Middle frontal gyrus (tissue), 1 donor: ENCODE data around the gene PGF.

ENCODE experiments used
- DNase-seq: peaks from one replicate; pipeline ENCODE4 v3.0.0-alpha.2; 2015; ENCODE audit warnings: low spot score; ENCODE audit errors: extremely low spot score

PGF gene

GRCh38 chr14:74956280-74957072, 1.1 kb upstream of the PGF start:
- DNase-seq, result no peak

DNA sequence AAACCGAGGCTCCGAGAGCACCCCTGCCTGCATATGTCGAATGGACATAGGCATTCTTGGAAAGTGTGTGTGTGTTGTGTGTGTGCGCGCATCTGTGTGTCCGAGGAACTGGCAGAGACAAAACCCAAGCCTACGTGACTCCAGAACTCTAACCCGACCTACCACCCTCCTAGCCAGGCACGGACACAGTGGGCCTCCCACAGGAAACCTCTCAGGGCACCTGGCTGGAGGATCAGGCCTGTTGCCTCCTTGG, 556 bp upstream of the PGF start:
- DNase-seq, result no peak

DNA sequence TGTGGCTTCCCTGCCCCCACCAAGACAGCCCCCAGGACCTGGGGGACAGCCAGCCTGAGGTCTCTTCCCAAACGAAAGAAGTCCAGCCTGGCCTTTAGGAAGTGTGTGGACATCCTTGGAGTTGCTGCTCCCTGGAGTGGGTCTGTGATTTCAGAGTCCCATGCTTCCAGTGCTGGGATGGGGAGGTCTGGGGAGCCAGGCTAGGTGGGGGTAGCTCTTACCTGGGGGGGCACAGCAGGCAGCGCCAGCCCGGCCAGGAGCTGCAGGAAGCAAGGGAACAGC, 509 bp downstream of the PGF start:
- DNase-seq, result no peak

GRCh38 chr14:74954232-74954946, 1.0 kb downstream of the PGF start:
- DNase-seq, result no peak

DNA sequence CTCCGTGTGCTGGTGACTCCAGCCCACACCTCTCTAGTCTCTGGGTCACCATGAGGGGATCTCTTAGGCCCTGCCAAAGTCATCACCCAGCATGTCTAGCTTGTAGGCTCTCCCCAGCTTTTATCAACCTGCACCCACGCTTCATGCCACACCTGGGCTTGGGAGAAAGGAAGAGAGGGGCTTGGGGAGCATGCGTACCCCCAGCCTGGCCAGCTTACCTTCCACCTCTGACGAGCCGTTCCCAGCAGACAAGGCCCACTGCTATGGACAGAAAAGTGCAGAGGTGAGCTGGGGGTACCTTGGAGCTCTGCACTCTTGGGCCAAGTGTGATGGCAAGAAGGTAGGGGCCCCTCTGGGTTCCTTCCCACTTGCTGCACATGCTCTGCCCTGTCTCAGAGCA, 1.7 kb downstream of the PGF start:
- DNase-seq, result no peak

DNA sequence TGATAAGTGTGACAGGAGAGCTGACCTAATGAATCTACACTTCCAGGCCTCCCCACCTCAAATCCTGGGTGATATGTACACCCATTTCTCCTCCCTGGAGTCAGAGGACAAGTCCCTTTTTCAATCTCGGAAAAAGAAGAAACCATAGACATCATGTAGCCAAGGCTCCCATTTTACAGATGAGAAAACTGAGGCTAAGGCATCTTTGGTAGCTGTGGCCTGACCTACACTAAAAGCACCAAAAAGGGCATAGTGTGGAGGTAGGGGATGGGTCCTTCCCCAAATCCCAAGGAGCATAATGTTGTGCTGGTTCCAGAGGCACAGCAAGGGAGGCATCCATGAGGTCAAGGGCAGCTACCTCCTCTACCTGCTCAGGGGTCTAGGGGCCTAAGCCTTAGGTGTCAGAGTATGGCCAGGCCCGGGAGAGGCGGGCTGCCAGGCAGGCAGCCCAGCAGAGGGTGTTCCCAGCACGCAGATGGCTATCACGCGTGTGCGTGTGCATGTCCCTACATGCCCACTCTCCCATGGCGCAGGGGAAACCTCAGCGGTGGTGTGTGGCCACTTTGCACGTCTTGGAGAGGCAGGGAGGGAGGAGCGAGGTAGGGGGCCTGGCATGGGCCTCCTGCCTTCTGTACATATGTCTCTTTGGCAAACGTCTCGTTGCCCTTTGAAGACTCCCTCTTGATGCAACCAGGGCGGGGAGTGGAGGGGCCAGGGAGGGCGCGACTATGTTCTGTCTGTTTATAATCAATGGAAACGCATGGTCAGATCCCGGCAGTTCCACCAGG, 2.5 kb downstream of the PGF start:
- no peak for DNase-seq

- no peak for DNase-seq
Observed at GRCh38 chr14:74952180-74952665, 3.2 kb downstream of the PGF start.

DNA sequence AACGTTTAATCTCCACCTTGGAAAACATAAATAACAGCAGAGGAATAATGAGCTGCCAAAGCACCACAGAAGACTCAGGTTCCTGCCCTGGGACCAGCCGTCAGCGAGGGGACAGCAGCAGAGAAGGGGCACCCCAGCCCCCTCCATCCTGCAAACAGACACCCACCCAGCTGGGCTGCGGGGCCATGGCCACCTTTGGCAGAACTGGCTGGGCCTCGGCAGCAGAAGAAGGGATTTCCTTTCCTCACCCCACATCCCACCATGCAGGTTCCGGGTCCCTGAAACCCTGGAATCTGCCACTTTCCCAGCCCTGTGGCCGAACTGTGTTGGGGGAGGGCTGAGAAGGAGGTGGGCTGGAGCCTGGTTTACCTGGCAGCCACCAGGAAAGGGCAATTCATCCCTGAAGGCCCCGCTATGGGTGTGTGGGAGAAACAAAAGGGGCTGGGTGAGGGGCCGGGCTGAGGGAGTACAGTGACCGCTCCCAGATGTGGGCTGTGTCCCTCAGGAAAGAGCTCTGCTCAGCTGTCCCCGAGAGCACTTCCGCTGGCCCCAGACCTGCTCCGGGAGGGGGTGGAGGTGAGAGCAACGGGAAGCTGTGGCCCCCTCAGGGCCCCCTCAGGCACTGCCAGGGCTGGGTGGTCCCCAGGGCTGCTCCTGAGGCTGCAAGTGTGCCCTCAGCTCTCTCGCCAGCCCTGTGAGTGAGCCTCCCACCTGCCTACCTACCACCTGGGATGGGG, 3.8 kb downstream of the PGF start:
- no peak for DNase-seq

DNA sequence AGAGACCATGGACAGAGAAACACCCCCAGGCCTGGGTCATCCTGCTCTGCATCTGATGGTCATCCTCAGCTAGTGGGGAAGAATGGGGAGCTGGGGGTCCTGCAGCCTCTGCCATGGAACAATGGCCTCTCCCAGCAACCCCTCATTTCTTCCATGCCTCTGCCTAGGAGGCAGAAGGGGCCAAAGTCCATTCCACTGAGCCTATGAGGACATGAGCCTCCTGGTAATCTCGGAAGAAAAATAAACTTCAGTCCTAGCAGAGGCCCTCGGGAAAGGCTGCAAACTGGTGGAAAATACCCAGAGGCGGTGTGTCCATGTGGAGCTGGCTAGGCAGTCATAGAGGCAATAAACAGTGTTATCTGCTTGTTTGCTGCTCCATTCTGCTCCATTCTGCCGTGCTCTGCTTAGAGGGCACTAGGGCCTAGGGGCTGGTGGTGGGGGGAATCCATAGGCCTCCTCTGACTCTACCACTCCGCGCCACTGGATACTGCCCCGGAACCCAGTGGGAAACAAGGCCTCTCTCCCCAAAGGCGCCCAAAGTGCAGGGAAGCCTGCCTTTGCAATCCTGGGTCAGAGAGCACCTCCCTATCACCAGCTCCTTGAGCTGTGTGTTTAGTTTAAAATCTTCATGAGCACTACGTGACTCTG, 4.5 kb downstream of the PGF start:
- no peak for DNase-seq

DNA sequence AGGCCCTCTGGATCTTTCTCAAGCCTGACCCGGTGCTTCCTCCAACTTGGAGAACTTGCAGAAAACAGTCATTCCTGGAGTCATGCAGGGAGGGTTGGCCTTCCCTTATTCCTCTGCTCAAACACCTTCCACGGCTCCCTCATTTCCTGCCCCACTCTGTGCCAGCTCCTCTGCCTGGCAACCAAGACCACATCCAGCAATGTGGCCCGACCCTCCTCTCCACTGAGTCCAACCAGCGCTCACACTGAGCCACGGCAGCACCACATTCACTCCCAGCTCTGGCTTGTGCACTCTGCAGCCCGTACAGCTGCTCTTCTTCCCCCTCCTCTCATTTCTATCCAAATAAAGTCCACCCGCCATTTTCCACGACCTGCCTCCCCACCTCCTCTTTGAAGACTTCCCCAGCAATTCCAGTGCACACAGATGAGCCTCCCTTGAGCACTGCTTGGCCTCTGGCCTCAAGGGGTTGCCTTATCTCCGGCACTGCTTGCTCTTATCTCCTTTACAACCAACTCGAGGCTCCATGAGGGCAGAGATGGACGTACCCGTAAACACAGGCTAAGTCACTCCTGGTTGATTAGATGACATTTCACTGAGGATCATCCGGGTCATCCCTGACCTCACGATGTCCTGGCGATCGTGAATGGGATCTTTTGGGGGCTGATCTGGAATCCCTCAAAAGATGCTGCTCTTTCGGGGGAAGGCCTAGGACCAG, 5.4 kb downstream of the PGF start:
- DNase-seq, result no peak

DNA sequence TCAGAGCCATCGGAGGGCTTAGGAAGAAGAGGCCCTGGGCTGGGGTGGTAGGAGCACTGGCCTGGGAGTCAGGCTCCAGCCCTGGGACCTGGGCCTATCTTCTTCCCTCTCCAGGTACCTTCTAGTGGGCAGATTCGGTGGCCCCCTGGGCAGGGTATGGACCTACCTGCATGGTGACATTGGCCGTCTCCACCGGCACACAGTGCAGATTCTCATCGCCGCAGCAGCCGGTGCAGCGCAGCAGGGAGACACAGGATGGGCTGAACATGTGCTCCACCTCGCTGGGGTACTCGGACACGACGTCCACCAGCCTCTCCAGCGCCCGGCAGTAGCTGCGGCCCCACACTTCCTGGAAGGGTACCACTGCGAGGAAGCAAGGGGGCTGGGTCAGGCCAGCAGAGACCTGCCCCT, 6.2 kb downstream of the PGF start:
- no peak for DNase-seq

DNA sequence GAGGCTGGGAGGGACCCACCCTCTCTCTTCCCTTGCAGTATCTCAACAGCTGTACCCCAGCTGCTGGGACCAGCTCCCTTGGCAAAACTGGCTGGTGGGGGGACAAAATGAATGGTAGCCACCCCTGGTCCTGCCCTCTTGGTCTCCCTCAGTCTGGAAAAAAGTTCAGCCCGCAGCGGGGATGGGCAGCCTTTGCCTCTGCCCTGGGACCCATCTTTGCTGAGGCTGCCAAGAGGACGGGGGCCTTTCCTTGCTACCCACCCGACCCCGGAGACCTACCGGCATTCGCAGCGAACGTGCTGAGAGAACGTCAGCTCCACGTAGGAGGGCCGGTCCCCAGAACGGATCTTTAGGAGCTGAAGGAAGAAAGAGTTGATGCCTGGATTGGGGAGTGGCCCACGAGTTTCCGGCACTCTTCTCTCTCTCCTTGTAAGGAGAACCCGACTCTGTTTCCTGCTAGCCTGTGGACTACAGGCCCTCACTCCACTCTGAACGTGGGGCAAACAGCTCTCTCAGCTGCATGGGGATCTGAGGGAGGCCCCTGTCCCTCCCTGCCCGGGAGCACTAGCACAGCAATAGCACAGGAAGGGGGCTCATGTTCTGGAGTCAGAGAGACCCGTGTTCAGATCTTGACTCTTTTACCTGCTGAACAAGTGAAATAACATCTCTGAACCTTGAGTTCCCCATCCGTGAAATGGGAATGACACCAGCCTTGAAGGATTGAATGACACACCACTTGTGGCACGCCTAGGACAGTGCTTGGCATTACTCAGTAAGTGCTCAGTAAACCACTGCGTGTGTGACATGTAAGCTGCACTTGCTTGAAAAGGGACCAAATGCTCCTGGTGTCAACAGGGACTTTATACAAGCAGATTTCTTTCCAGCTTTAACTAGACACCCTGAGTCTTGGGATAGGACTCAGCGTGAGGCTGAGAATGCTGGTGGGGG, 6.9 kb downstream of the PGF start:
- no peak for DNase-seq

- DNase-seq, result no peak
Observed at GRCh38 chr14:74947353-74948227, 7.8 kb downstream of the PGF start.

- no peak for DNase-seq
Observed at GRCh38 chr14:74946659-74947281, 8.6 kb downstream of the PGF start.

DNA sequence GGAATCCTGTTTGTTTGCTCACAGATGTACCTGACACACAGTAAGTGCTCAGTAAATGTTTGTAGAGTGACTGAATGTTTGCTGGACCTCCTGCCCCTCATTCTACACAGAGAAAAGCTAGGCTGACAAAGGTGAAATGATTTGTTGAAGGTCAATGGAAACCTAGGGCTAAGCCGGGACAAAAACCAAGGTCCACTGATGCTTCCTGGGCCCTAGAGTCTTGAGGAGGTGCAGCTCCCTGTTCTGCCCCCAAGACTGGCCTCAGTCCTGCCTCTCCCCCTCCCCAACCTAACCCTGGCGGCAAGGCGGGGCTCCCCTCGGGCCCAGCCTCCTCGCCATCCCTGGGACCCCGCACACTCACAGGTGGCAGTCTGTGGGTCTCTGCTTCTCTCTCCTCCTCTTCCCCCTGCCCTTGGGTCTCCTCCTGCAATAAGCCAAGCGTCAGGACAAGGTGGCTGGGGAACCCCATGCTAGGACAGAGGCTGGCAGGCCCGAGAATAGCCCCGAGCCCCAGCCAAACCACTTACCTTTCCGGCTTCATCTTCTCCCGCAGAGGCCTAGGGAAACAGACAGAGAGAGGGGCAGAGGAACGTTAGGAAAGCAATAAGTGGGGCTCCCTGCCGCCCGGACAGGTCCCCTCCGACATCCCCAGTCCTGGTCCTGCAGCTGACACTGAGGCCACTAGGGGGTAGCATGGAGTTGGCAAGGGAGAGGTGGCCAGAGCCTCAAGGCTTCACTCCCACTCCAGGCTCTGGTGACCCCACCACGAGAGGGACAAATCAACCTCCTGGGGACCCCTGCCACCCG, 9.3 kb downstream of the PGF start:
- peak; percentile 21 for DNase-seq

DNA sequence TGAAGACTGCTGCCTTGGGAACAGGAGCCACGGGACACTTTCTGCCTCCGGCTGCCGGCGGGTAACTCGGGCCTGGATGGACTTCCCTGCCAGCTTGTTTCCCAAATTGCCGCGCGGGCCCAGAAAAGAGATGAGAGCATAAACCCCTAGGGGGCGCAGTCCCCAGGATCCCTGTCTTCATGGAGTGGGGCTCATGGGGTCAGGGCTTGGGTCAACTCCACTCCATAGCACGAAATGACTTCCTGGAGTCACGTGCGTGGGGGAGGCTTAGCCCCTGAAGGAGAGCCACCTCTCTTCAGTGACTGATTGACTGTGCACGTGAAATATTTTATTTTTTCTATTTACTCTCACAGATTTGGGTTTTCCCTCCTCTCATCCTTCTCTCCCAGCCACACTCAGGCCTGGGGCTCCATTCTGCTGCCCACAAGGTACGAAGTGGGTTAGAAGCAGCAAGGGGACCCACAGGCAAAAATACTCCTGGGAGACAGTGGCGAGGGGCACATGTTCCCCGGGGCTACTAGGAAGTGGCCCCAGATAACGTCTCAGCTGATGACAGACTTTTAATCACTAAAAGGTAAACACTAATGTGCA, 10.0 kb downstream of the PGF start:
- no peak for DNase-seq

GRCh38 chr14:74942608-74943007, 12.8 kb downstream of the PGF start:
- no peak for DNase-seq
